DMS53 treated with DMSO at 0.1 percent for 48 hours (cell line): ENCODE results near the gene PSPH.
A peak's percentile ranks its signal among the peaks of the same experiment; 100 is the strongest.
"Not testable (repeated sequence)": the region's sequence is repeated elsewhere in the genome, so short reads cannot be mapped to it uniquely, and the experiment has no call there.

ENCODE experiments used
- DNase-seq: peaks from one replicate; lab custom pipeline; 2025; ENCODE audit not compliant: unreplicated experiment; lab: John Stamatoyannopoulos, UW

PSPH gene

DNA sequence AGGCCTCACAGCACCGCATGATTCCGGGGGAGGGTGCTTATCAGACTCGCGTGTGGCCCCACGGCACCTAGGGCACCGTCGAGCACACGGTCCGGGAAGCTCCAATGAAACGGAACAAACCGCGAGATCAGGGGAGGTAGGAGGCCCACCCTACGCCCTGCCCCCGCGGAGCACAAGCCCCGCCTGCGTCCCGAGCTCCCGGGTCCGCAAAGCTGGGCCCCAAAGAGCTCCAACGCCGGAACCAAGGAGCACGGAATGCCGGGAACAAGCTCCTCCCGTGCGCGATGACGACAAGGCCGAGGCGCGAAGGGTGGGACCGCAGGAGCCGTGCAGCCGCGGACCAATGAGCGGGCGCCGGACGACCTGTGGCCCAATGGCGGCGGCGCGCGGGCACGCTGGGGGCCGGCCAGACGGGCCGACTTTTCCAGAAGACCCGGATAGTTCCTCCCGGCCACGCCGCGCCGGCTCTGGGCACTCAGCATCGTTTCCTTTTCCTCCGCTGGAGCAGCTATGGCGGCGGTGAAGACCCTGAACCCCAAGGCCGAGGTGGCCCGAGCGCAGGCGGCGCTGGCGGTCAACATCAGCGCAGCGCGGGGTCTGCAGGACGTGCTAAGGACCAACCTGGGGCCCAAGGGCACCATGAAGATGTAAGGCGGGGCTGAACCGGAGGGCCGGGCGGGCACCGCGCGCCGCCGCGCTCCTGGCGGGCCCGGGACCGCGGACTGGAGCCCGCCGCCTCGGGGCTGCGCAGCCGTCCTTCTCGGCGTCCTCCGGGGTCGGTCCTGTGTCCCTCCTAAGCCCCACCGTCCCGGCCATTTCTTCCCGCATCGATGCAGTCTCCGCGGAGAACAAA is at the start of gene PSPH, which contains the start of gene CCT6A:
Gene PSPH, minus strand, starts transcription at position 106 of the 853 bp plus-strand sequence. CDS start 30,232 bp downstream, outside the sequence.
Gene CCT6A, plus strand, starts transcription at position 427 of the 853 bp plus-strand sequence. Its CDS starts 84 bp downstream, at position 511.
- peak; percentile 95 for DNase-seq

DNA sequence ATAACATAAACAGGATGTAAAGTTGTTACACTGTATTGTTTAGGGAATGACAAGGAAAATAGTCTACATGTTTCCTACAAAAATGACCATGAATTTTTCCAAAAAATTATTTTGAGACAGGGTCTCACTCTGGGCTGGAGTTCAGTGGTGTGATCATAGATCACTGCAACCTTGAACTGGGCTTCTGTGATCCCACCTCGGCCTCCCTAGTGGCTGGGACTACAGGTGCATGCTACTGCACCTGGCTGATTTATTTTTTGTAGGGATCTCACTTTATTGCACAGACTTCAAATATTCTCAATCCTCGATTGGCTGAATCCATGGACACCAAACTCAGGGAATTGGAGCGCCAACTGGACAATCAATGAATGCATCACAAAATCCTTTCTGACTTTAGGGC is 48.4 kb upstream of the PSPH start:
- no peak for DNase-seq

- not testable (repeated sequence) for DNase-seq
Measured at GRCh38 chr7:56098187-56099008, 47.2 kb upstream of the PSPH start.

DNA sequence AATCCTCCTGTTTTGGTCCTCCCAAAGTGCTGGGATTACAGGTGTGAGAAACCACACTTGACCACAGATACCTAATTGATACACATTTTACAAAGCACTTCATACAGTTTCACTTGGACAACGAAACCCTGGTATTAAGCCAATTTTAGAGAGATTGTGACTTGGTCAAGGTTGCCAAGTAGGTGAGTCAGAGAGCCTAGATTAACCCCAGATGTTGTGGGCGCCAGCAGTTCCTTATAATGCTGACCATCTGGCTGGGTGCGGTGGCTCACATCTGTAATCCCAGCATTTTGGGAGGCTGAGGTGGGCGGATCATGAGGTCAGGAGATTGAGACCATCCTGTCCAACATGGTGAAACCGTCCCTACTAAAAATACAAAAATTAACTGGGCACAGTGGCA is 46.5 kb upstream of the PSPH start:
- no peak for DNase-seq

GRCh38 chr7:56092789-56093531 is 41.7 kb upstream of the PSPH start, which contains the start of gene PHKG1:
Gene PHKG1, minus strand, starts transcription at chr7:56092952. Its CDS starts 4,011 bp downstream, at chr7:56088941.
- DNase-seq, result peak; percentile 11

GRCh38 chr7:56092388-56092787 is 41.1 kb upstream of the PSPH start:
- DNase-seq, result not testable (repeated sequence)

- no peak for DNase-seq
Measured at GRCh38 chr7:56091591-56091990, 40.3 kb upstream of the PSPH start.

GRCh38 chr7:56087445-56087844 is 36.2 kb upstream of the PSPH start:
- DNase-seq, result no peak

- no peak for DNase-seq
Measured at GRCh38 chr7:56086761-56087160, 35.5 kb upstream of the PSPH start.

DNA sequence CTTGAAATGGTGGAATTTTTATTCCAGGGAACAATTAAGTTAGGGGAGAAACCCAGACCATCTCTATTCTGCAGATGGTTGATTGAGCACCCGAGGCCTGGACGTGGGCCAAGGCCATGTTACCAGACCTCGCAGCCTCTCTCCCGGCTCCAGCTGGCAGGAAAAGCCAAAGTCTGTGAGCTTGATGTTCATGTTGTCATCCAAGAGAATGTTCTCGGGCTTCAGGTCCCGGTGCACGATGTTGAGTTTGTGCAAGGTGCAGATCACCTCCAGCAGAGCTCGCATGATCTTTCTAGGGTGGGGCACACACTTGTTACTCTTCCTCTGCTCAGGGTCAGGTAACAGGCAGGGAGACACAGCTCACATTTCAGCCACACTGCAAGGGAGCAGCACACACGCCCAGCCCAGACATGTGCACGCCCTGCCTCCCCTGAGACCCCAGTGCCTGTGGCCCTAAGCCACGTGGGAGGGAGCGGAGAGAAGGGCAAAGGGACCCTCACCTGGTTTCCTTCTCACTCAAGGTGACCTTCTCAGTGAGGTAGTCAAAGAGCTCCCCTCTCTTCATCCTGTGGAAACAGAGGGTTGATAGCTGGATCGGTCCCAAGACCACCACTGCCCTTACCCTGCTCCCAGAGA is 32.0 kb upstream of the PSPH start:
- DNase-seq, result no peak

GRCh38 chr7:56081626-56082340 is 30.5 kb upstream of the PSPH start:
- no peak for DNase-seq

DNA sequence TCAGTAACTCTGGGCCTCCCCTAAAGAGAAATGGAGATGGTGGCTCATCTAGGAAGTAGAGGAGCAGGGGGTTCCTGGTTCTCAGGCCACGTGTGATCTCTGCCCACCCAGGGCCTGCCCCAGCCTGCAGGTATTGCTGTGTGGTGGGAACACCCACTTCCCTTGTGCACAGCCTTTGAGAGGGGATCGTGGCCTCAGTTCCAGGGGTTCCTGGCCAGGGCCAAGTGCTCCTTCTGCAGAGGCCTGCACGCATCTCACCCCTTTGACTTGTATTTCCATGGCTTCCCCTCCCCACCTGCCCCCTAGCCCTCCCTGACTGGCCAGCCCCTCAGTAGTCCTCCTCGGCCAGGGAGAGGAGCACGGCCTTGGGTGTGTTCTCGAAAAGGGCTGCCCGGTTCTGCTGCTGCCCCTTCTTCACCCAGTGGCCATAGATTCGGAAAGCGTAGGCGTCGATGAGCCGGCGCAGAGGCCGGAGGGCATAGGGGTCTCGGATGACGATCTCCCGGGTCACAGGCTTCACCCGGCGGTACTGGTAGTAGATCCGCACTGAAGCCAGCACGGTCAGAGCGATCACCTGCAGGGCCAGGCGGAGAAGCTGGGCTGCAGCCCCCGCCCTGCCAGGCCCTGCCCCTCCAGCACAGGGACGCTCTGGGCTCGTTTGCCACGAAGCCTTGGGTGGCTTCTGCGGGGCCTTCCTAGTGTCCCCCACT is 29.6 kb upstream of the PSPH start:
- DNase-seq, result not testable (repeated sequence)

- peak; percentile 87 for DNase-seq
Measured at GRCh38 chr7:56079450-56080185, 28.4 kb upstream of the PSPH start.

DNA sequence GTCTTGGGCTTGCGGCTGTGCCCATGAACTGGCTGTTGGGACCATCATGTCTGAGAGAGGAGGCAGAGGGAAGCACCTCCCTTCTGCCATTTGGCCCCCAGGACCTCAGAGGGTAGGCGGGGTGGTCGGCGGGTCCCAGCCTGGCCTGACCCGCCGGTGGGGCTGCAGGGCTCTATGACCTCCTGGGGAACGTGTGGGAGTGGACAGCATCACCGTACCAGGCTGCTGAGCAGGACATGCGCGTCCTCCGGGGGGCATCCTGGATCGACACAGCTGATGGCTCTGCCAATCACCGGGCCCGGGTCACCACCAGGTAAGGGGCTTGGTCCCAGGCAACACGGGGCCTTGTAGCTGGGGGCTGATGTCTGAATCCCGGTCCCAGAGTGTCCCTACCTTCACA is 27.0 kb upstream of the PSPH start:
- DNase-seq, result no peak

GRCh38 chr7:56077681-56078080 is 26.4 kb upstream of the PSPH start:
- DNase-seq, result no peak

DNA sequence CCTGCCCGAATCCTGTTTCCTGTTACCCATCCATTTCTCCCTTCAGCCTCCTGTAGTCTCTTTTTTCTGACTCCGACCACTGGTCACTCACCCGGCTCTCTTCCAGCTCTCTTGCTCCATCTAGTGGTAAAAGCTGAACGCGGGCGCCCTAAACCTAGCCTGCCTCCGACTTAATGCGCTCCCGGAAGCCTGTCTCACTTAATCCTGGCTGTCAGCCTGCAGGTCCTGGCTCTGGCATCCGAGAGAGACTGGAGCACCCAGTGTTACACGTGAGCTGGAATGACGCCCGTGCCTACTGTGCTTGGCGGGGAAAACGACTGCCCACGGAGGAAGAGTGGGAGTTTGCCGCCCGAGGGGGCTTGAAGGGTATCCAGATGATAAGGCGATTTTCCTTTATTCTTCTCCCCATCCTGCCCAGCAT is 23.1 kb upstream of the PSPH start:
- peak; percentile 83 for DNase-seq

DNA sequence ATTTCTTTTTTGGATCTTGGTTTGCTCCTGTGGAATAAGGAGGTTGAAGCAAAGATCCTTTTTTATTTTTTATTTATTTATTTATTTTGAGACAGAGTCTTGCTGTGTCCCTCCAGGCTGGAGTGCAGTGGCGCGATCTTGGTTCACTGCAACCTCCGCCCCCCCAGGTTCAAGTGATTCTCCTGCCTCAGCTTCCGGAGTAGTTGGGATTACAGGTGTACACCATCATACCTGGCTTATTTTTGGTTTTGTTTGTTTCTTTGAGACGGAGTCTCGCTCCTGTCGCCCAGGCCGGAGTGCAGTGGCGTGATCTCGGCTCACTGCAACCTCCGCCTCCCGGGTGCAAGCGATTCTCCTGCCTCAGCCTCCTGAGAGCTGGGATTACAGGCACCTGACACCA is 15.1 kb upstream of the PSPH start:
- not testable (repeated sequence) for DNase-seq

DNA sequence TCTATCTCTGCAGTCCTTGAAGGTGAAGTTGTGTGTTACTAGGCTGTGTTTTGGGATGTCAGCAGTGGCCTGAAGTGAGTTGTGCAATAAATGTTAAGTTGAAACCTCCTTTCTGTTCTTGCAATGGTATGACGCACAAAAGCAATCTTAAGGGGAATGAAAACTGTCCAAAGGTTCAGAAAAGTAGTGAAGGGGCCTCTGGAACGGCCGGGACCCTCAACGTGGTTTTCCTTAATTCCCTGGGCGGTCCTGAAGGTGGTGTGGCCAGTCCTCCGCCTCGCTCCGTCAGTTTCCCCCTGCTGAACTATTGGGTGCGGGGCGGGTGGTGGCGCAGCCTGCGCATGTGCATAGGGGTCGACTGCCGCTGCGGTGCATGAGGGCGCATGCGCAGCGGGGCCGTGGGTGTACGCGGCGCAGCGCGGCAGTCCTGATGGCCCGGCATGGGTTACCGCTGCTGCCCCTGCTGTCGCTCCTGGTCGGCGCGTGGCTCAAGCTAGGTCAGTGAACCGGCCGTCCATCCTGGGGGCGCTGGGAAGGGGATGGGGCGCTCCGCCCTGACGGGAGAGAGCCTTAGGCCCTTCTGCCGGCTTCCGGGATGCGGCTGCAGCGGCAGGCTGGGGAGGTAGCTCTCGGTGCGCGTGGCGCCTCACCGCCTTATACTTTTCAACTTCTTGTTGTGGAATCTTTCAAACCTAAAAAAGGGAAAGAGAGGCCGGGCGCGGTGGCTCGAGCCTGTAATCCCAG is 12.8 kb upstream of the PSPH start, which contains the start of gene SUMF2:
Gene SUMF2, plus strand, starts transcription at position 405 of the 744 bp plus-strand sequence. Its CDS starts 26 bp downstream, at position 431.
- peak; percentile 67 for DNase-seq
